Amygdala (tissue), 56 donors: ENCODE results near the gene LIN28A.
"Not testable (repeated sequence)": the region's sequence is repeated elsewhere in the genome, so short reads cannot be mapped to it uniquely, and the experiment has no call there.

ENCODE experiments used
- DNase-seq, 56 donors: peaks; one replicate each; lab custom pipeline; 2025; lab: John Stamatoyannopoulos, UW

LIN28A gene

GRCh38 chr1:26385063-26385462 is 25.6 kb upstream of the LIN28A start:
- DNase-seq = not testable (repeated sequence)

DNA sequence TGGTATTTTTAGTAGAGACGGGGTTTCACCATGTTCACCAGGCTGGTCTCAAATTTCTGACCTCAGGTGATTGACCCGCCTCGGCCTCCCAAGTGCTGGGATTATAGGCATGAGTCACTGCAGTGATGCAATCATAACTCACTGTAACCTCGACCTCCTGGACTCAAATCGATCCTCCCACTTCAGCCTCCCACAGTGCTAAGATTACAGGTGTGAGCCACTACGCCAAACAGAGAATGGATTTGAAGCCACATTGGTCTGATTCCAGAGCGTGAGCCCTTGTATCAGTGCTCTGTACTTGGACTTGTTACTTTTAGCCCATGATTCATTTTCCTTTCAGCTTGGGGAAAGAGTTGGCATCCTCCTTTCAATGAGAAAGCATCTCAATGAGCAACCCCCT is 23.2 kb upstream of the LIN28A start:
- DNase-seq = no peak

GRCh38 chr1:26388791-26389445 is 21.7 kb upstream of the LIN28A start:
- DNase-seq = no peak

DNA sequence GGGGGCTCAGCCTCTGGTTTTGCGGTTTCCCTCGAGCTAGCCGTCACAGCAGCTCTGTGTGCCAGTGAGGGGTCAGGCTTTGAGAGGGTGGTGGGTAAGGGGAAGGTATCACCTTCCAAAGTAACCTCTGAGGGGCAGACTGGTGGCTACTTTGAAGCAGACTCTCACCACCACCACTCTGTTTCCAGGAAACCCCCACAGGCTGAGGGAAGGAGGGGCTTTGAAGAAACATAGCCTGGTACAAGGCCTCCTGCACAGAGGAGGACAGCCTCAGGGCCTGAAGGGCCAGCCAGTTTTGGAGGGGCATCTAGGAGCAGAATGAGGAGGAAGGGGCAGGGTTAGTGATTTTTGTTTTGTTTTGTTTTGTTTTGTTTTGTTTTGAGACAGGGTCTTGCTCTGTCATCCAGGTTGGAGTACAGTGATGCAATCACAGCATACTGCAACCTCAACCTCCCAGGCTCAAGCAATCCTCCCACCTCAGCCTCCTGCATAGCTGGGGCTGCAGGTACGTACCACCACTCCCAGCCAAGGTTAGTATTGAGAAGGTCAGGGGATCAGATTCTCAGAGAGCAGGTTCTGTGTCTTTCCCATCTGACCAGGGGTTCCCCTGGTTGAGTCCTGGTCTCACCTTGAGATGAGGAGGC is 20.9 kb upstream of the LIN28A start:
- DNase-seq = no peak

DNA sequence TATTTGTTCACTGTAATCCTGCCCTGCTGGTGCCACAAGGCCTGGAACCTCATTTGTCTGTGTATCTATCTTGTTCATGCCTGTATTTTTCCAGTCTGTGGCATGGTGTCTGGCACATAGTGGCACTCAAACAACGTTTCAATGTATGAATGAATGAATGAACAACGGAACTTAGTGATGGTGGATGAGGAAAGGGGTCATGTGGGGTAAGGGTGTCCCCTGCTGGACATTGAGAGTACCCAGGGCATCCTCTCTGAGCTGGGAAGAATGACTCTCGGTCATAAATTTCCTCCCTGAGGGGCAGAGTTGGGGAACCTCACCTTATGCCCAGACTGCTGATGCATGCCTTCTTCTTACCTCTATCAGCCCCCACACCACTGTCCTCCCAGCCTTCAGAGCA is 19.2 kb upstream of the LIN28A start:
- peak in 2 of 56 donors; percentile 2 to 5 for DNase-seq

DNA sequence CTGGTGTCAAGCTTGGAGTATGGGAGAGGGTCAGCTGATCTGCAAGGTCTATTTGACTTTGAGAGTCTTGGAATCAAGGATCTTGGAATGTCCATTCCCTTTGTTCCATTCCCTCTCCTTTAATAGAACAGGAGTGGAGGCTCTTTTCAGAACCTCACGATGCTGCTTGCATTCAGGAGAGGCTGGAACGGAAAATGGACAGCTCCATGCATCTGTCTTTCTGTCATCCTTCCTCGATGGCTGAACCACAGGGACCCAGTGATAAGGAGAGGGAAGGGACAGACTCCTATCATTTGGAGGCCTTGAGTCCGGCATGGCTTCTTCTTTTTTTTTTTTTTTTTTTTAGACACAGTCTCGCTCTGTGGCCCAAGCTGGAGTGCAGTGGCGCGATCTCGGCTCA is 14.9 kb upstream of the LIN28A start:
- no peak for DNase-seq

- DNase-seq = no peak
Observed at GRCh38 chr1:26399034-26399433, 11.6 kb upstream of the LIN28A start.

- no peak for DNase-seq
Observed at GRCh38 chr1:26401891-26402290, 8.7 kb upstream of the LIN28A start.

GRCh38 chr1:26403656-26404055 is 7.0 kb upstream of the LIN28A start:
- no peak for DNase-seq

GRCh38 chr1:26404641-26405040 is 6.0 kb upstream of the LIN28A start:
- DNase-seq = no peak

GRCh38 chr1:26405281-26405915 is 5.2 kb upstream of the LIN28A start:
- no peak for DNase-seq

- peak in 49 of 56 donors; percentile 1 to 80 (median 29) for DNase-seq
Observed at GRCh38 chr1:26408604-26409003, 2.0 kb upstream of the LIN28A start.

- DNase-seq = no peak
Observed at GRCh38 chr1:26409191-26409807, 1.3 kb upstream of the LIN28A start.

GRCh38 chr1:26411624-26412074 is 1.0 kb downstream of the LIN28A start:
- no peak for DNase-seq

- no peak for DNase-seq
Observed at GRCh38 chr1:26412180-26412840, 1.7 kb downstream of the LIN28A start.

DNA sequence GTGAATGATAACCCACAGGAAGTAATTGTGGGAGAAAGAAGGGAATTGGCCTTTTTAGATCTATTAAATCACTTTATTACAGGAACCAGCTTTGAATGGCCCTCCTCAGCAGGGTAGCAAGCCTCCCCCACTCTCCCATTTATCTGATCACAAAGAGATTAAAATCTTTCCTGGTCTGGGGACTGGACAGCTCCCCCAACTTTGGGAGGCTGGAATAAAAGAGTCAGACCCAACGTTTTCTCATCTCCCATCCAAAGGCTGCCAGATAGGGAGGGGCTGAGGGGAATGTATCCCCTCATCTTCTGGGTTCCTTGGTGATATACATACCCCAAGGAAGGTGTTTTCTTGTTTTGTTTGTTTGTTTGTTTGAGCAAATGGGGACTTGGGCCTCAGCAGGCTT is 2.4 kb downstream of the LIN28A start:
- no peak for DNase-seq

GRCh38 chr1:26417111-26417759 is 6.6 kb downstream of the LIN28A start:
- DNase-seq = peak in 45 of 56 donors; percentile 2 to 76 (median 28)

DNA sequence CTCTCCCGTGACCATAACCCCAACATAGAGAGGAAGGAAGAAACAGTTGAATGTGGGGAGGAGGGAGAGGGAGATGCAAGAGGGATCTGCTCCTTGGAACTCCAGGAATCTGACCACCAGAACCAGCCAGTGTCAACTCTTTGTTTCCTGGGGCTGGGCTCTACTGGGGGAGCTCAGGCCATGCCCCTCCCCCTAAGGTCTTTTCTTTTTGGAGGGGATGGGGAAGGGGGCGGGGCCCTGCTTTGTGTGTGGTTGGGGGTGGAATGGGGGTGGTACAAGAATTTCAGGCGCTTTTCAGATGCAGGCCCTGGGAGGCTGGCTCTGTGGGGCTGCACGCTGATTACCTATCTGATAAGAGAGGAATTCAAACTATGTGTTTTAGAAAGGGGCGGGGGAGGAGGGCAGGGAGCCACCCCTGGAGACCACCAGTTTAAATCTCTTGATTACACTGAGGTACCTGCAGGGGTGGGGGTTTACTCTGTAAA is 8.3 kb downstream of the LIN28A start:
- DNase-seq = no peak

DNA sequence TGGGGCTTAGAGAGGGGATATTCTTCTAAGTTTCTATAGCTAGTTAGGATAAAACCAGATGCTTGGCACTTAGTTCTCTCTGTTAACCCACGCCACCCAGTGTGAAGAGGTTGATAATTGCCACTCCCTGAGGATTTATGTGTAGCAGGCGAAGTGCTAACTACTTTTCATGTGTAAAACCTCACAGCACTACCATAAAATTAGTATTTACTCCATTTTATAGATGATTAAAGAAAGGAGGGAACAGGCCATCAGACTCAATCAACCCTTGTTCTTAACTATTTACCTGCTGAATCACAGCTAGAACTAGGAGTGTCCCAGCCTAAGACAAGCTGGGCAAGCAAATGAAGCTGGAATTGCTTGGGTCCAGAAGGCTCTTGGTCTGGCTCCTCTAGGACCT is 8.9 kb downstream of the LIN28A start:
- no peak for DNase-seq

DNA sequence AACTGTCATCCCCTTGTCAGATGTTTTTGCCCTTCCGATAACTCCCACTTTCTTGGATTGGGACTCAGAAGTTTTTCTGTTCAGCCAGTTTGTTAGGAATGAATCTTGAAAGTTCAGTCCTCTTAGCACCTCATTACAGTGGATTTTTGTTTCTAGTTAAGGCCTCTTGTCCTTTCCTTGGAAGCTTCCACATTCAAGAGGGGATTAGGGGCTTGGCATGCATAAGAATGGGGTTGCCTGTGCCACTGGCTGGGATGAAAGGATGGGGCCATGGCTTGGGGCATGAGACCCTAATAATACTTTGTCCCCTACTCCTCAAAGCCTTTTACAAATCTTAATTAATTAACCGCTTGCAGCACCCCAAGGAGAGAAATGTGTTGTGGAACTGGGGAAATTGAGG is 19.1 kb downstream of the LIN28A start:
- DNase-seq = peak in 2 of 56 donors; percentile 1
